GM19468 (cell line): ENCODE data around the gene LONP2.
"Not testable (repeated sequence)": the region's sequence is repeated elsewhere in the genome, so short reads cannot be mapped to it uniquely, and the experiment has no call there.

ENCODE experiments used
- ATAC-seq: cut with Tn5 transposase; IDR thresholded peaks from one replicate; pipeline ENCODE4 v1.9.1; 2021; ENCODE audit warnings: mild to moderate bottlenecking, moderate library complexity, moderate number of reproducible peaks; ENCODE audit not compliant: unreplicated experiment; ENCODE audit errors: extremely low read depth

The LONP2 gene

GRCh38 chr16:48284772-48285409 is 40.8 kb downstream of the LONP2 start:
- ATAC-seq = peak; percentile 26

GRCh38 chr16:48287239-48287638 is 43.1 kb downstream of the LONP2 start:
- ATAC-seq = no peak

GRCh38 chr16:48291303-48291702 is 47.2 kb downstream of the LONP2 start:
- no peak for ATAC-seq

GRCh38 chr16:48291754-48292153 is 47.7 kb downstream of the LONP2 start:
- no peak for ATAC-seq

GRCh38 chr16:48292452-48292851 is 48.4 kb downstream of the LONP2 start:
- no peak for ATAC-seq

GRCh38 chr16:48294724-48295123 is 50.6 kb downstream of the LONP2 start:
- no peak for ATAC-seq

GRCh38 chr16:48295488-48296281 is 51.6 kb downstream of the LONP2 start:
- no peak for ATAC-seq

- ATAC-seq = no peak
Measured at GRCh38 chr16:48299471-48299870, 55.4 kb downstream of the LONP2 start.

- no peak for ATAC-seq
Measured at GRCh38 chr16:48300391-48300856, 56.3 kb downstream of the LONP2 start.

- no peak for ATAC-seq
Measured at GRCh38 chr16:48308535-48308934, 64.4 kb downstream of the LONP2 start.

- ATAC-seq = no peak
Measured at GRCh38 chr16:48310908-48311641, 67.0 kb downstream of the LONP2 start.

- ATAC-seq = not testable (repeated sequence)
Measured at GRCh38 chr16:48313905-48314304, 69.8 kb downstream of the LONP2 start.

- ATAC-seq = no peak
Measured at GRCh38 chr16:48317026-48317425, 72.9 kb downstream of the LONP2 start.

- no peak for ATAC-seq
Measured at GRCh38 chr16:48317614-48318315, 73.7 kb downstream of the LONP2 start.

- no peak for ATAC-seq
Measured at GRCh38 chr16:48318630-48319029, 74.5 kb downstream of the LONP2 start.

GRCh38 chr16:48321317-48322036 is 77.4 kb downstream of the LONP2 start:
- ATAC-seq = no peak

- no peak for ATAC-seq
Measured at GRCh38 chr16:48323783-48324775, 80.0 kb downstream of the LONP2 start.

GRCh38 chr16:48326915-48327314 is 82.8 kb downstream of the LONP2 start:
- ATAC-seq = no peak

GRCh38 chr16:48329138-48329537 is 85.0 kb downstream of the LONP2 start:
- no peak for ATAC-seq
